Measurements from ENCODE around the gene ZFAND3.

ZFAND3 gene

DNA sequence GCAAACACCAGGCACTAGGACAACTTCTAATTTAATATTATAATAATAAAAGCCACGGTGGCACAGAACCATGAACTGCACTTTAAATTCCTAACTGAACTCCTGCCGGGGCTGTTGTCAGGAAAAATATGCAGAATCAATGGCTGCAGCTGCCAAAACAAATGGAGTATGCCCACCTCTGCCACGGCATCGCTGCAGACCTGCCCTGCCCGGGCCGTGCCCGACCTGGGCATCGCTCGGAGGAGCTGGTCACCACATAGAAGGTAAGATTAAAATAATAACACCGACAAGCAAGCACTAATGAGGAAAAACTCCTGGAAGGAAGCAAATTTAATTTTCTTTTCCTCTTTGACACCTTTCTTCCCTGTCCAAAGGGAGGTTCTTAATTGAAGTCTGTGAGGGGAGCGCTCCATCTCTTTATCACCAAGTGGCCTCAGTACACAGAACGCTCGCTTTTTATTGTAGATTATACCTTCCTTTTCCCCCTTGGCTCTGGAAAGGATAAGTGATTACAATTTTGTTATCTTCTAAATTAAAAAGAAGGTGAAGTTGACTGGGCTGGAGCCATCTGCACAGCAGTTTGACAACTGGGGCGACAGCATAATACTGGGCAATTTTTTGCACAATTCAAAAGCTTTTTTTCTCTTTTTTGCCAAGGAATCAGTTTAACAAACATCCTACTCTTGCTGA is 351.3 kb downstream of the ZFAND3 start:
- DNase-seq (ENCODE audit: low read depth), result no peak

DNA sequence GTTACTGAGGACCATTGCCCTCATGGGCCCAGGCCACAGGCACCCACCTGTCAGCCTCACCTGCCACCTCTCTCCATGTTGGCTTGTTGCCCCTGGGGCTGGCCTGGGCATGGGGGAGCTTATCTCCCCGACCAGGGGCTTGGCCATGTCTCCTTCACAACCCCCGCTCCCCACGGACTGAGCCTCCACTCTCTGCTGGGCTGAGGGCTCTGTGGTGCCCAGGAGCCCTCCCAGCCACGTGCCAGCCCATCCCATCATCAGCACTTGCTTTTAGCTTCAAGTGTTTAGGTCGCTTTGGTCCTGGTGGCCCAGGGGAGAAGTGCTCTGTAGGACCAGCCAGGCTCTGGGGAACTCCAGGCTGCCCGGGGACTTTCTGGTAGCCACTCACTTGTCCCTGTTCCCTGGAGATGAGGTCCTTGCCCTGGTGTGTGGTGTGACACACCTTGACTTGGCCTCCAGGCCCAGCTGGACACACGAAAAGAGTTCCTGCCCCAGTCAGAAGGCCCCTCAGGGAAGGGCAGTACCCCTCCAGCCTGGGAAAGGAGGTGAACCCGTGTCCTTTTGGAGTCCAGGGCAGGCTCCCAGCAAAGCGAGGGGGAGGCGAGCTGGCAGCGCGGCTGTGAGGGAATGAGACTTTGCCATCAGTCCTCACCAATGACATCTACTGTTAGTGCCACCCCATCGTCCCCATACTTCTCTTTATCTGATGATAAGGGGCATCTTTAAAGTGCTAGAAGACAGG is 352.6 kb downstream of the ZFAND3 start:
- no peak for DNase-seq (ENCODE audit: low read depth)

DNA sequence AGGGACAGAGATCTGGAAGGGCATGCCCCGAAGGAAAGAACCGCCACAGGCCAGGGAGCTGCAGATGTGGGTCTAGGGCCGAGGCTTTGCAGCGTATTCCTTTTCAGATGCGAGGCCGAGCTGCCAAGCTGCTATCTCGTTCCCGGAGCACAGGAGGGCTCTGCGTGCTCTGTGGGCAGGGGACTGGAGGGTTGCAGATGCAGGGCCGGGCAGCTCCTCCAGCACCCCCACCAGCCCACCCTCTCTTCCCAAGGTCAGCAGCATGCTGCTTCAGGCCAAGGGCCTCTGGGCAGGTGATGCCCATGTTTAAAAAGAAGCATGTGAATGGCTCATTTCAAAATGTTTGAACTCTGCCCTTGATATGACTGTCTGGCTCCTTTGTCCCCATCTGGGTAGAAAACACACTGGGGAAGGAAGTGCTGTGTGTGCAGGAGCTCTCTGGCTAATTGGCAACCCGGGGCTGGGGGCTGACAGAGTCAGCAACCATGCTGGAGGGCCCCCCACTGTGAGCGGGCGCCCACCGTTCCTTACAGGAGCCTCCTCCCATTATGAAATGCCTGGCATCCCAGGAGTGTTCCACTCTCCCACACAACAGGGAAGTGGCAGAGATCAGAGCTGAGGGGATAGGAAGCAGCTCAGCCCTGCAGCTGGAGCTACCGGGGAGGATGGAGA is 353.3 kb downstream of the ZFAND3 start:
- no peak for DNase-seq (ENCODE audit: low read depth)

GRCh38 chr6:38173909-38174308 is 354.4 kb downstream of the ZFAND3 start:
- DNase-seq (ENCODE audit: low read depth), result no peak

DNA sequence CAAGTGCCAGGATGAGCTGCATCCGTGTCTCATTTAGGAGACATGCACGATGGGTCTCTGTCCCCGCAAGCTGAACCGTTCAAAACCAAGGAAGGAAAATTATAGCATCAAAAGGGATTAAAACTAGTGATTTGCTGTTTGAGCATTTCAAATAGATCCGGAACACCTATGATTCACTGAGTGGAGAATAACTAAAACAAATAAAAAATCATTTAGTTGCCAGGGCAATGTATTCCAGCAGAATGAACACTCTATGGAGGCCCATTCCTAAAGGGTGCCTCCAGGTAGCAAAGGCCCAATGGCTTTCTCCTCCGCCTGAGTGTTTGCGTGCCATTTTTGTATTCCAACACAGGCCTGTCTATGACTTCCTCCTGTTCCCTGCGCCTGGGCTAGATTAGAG is 354.8 kb downstream of the ZFAND3 start:
- no peak for DNase-seq (ENCODE audit: low read depth)

DNA sequence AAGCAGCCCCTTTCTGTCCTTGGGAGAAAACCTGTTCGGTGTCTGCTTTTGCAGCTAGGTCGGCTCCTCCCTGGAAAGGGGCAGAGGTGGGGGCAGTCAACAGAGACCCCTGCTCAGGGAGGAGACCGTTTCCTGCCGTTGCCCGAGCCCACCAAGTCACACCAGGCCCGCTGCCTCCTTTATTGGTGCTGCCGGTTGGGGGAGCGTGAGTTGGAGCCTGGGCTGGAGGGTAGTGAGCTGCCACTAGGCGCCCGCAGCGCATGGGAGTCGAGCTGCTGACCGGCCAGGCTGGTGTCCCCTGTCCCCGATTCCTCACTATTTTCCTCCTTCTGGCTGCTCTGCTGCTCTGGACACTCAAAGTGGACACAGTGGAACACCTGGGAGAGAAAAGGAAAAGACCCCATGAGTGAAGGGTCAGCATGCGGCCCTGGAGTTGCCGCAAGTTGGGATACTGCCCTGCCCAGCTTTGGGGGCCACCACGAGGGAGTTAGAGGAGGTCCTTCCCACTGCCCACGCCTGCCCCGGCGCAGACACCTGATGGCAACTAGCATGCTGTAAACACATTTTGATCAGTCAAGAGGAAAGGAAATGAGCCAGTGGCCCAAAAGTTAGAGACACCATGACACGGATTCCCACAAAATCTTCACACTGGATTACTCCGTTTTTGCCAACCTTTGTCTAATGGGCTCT is 355.4 kb downstream of the ZFAND3 start:
- DNase-seq (ENCODE audit: low read depth), result no peak

GRCh38 chr6:38175786-38176185 is 356.3 kb downstream of the ZFAND3 start:
- no peak for DNase-seq (ENCODE audit: low read depth)

GRCh38 chr6:38176797-38177751 is 357.5 kb downstream of the ZFAND3 start:
- no peak for DNase-seq (ENCODE audit: low read depth)

DNA sequence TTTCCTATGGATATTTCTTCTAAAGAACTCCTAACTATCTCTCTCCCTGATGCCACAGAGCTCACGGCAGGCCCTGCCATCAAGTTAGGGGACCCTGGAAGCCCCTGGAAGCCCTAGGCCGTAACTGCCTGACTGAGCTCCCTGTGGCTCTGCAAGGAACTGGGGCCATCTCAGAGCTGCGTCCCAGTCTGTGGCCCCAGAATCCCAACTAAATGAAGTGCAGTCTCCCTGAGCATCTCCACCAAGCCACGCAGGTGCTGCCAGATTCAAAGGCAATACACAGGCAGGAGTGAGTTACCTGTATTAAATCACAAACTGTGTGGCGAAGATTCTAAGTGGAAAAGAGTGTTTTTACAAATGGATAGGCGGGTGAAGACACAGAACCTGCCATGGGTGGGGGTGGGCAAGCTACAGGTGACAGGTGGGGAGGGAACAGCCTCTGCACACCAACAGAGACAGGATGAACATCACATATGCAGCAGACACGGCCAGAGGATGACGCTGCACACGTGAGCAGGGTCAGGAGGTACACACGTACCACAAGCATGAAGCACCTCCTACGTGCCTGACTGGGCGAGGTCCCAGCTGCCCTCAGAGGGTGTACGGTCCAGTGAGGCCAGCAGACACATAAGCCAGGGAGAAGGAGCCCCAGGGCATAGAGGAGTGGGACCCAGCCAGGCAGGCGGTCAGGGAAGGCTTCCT is 358.5 kb downstream of the ZFAND3 start:
- no peak for DNase-seq (ENCODE audit: low read depth)

- no peak for DNase-seq (ENCODE audit: low read depth)
These were observed 359.0 kb downstream of the ZFAND3 start for GRCh38 chr6:38178584-38178886.

- no peak for DNase-seq (ENCODE audit: low read depth)
These were observed 359.8 kb downstream of the ZFAND3 start for GRCh38 chr6:38179300-38179699.

- no peak for DNase-seq (ENCODE audit: low read depth)
These were observed 360.4 kb downstream of the ZFAND3 start for GRCh38 chr6:38179794-38180430.

DNA sequence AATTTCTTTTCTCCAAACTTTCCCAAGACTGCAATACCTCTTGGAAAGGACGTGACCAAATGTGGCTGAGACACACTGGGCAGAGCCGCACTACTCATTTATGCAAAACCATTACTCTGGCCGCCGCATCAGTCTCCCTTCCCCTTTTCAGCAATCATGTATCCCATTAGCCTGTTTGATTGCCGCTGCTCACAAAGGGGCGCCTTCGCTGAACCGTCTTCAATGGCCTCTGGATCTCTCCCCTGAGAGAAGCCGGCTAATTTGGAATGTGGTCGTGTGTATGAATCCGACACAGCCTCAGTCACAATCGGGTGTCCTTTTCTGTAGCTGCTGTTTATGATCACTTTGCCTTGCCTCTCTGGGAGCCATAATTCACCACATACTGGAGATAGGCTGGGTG is 361.1 kb downstream of the ZFAND3 start:
- DNase-seq (ENCODE audit: low read depth), result no peak

GRCh38 chr6:38182426-38182825 is 362.9 kb downstream of the ZFAND3 start:
- no peak for DNase-seq (ENCODE audit: low read depth)

DNA sequence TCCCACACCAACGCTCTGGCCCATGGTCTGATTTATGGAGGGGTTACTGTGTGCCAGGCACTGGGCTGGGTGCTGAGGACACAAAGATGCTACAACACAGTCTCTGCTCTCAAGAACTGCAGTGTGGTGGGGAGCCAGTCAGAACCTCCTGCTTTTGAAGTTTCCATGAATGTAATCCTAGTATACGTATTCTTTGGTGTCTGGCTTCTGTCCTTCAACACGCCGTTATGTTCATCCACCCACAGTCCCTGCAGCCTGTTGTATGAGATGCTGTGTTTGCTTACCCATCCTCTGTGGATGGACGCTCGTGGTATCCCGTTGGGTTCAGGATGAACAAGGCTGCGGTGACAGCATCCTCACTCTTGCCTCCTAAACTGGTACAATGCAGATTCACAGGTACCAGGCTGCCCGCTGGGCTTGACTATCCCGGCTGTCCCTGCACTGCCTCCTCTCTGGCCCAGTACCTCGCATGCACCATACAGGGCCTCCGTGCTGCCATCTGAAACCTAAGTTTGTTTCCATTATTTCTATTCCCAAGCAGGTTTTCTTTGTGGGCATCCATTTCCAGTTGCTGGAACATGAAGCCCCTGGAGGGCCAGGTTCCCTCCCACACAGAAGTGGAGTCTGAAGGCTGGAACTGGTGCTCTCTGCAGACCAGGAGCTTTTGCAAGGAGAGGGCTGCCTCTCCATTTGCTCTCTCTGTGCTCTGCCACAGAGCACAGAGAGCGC is 364.5 kb downstream of the ZFAND3 start:
- DNase-seq (ENCODE audit: low read depth), result no peak

GRCh38 chr6:38184585-38185080 is 365.1 kb downstream of the ZFAND3 start:
- no peak for DNase-seq (ENCODE audit: low read depth)

- DNase-seq (ENCODE audit: low read depth), result no peak
These were observed 365.7 kb downstream of the ZFAND3 start for GRCh38 chr6:38185244-38185643.

GRCh38 chr6:38185752-38186151 is 366.2 kb downstream of the ZFAND3 start:
- DNase-seq (ENCODE audit: low read depth), result no peak

- no peak for DNase-seq (ENCODE audit: low read depth)
These were observed 367.8 kb downstream of the ZFAND3 start for GRCh38 chr6:38187325-38187724.

Measured in activated T-cell treated with anti-CD3 and anti-CD28 coated beads for 24 hours (primary cell).